GM21576 (cell line): ENCODE measurements around the gene EPAS1.

Experiments
- ATAC-seq: cut with Tn5 transposase; IDR thresholded peaks from one replicate; pipeline ENCODE4 v1.9.1; 2021; ENCODE audit warnings: mild to moderate bottlenecking, moderate library complexity; ENCODE audit not compliant: unreplicated experiment

EPAS1 gene

GRCh38 chr2:46400016-46400415 is 102.8 kb downstream of the EPAS1 start:
- no peak for ATAC-seq

- no peak for ATAC-seq
These were observed 105.7 kb downstream of the EPAS1 start for GRCh38 chr2:46402874-46403273.

- no peak for ATAC-seq
These were observed 107.1 kb downstream of the EPAS1 start for GRCh38 chr2:46404181-46404759.

GRCh38 chr2:46407852-46408455 is 110.7 kb downstream of the EPAS1 start:
- ATAC-seq, result no peak

- no peak for ATAC-seq
These were observed 112.5 kb downstream of the EPAS1 start for GRCh38 chr2:46409756-46410155.

GRCh38 chr2:46410273-46411244 is 113.4 kb downstream of the EPAS1 start:
- ATAC-seq, result no peak

- ATAC-seq, result no peak
These were observed 114.0 kb downstream of the EPAS1 start for GRCh38 chr2:46411245-46411641.

GRCh38 chr2:46411985-46412384 is 114.8 kb downstream of the EPAS1 start:
- no peak for ATAC-seq

GRCh38 chr2:46413111-46413510 is 115.9 kb downstream of the EPAS1 start:
- ATAC-seq, result no peak

- no peak for ATAC-seq
These were observed 116.4 kb downstream of the EPAS1 start for GRCh38 chr2:46413631-46414030.

- ATAC-seq, result no peak
These were observed 117.5 kb downstream of the EPAS1 start for GRCh38 chr2:46414701-46415100.

GRCh38 chr2:46416280-46416679 is 119.1 kb downstream of the EPAS1 start:
- no peak for ATAC-seq

GRCh38 chr2:46416739-46417403 is 119.7 kb downstream of the EPAS1 start:
- ATAC-seq, result no peak

GRCh38 chr2:46420945-46421344 is 123.7 kb downstream of the EPAS1 start:
- ATAC-seq, result no peak

GRCh38 chr2:46421361-46421760 is 124.2 kb downstream of the EPAS1 start:
- no peak for ATAC-seq

- no peak for ATAC-seq
These were observed 125.6 kb downstream of the EPAS1 start for GRCh38 chr2:46422717-46423394.

GRCh38 chr2:46424937-46425336 is 127.7 kb downstream of the EPAS1 start:
- no peak for ATAC-seq

GRCh38 chr2:46428911-46429436 is 131.8 kb downstream of the EPAS1 start:
- no peak for ATAC-seq

GRCh38 chr2:46430413-46430812 is 133.2 kb downstream of the EPAS1 start:
- no peak for ATAC-seq

- ATAC-seq, result no peak
These were observed 133.8 kb downstream of the EPAS1 start for GRCh38 chr2:46430992-46431391.
